Measurements from ENCODE around the gene OR7D2. TPM values are rescaled to one million over a fixed set of nuclear protein-coding genes. Genes with fewer than 3 reads are reported as not detected.

Gene OR7D2
- polyA plus RNA-seq, 1 donor from 2014 or later: 0.09 TPM

DNA sequence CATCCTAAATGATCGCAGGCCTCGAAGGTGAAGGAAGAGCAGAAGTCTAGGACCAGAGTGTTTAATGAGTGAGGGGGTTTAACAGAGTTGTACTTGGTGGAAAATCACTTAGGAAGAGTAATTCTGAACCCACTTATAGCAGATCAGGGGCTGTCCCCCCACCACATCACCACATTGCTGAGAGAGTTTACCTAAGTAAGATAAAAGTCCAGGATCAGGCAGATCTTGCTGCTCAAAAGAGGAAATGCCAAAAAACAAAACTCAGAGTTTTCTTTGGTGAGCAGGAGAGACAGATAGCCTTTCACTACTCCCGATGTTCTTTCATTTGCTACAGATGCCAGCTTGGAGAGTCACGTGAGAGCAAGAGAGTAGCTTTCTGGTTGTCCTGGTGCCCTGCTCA, 23.2 kb upstream of the OR7D2 start:
- Histone ChIP-seq H3K4me2 (ENCODE audit: low read length) (no peak overlapping the region), H2AFZ (ENCODE audit: low read depth, low read length) (no peak overlapping the region), H3K36me3 (ENCODE audit: insufficient read depth, low read length) (peaks cover 28% of the 10 kb centered on the region), H3K27ac (ENCODE audit: low read length) (no peak overlapping the region), H3K4me3 (ENCODE audit: low read length) (no peak overlapping the region), H3K9ac (ENCODE audit: low read length) (no peak overlapping the region), H3K27me3 (ENCODE audit: insufficient read depth, low read depth, low read length) (no peaks in the 10 kb centered on the region), H4K20me1 (ENCODE audit: insufficient read depth) (no peaks in the 10 kb centered on the region), H3F3A (ENCODE audit: insufficient read depth, low read length, poor library complexity, severe bottlenecking) (no peaks in the 10 kb centered on the region), H3K9me3 (ENCODE audit: low read length) (peaks cover 22% of the 10 kb centered on the region), H3K9me2 (ENCODE audit: insufficient read depth, low read length) (no peaks in the 10 kb centered on the region), H3K79me2 (replicated peaks; ENCODE audit: insufficient read depth, low read length) (peaks cover 29% of the 10 kb centered on the region)
- TF ChIP-seq TAF1 (IDR thresholded peaks at IDR 0.05; ENCODE audit: low read depth) (no peak), RAD21 (conservative IDR thresholded peaks at IDR 0.05) (no peak), EP300 (conservative IDR thresholded peaks at IDR 0.05; ENCODE audit: poor library complexity, severe bottlenecking) (no peak), SMC3 (conservative IDR thresholded peaks at IDR 0.05; ENCODE audit: poor library complexity) (no peak), MXI1 (conservative IDR thresholded peaks at IDR 0.05; ENCODE audit: poor library complexity, severe bottlenecking) (no peak), POLR2AphosphoS5 (IDR thresholded peaks at IDR 0.05) (no peak), EZH2 (IDR thresholded peaks at IDR 0.05; ENCODE audit: borderline replicate concordance, insufficient read depth, low read length, poor library complexity, severe bottlenecking) (no peak)

GRCh38 chr19:9156304-9156703, 22.5 kb upstream of the OR7D2 start:
- Histone ChIP-seq H4K20me1 (ENCODE audit: insufficient read depth) (no peaks in the 10 kb centered on the region), H3F3A (ENCODE audit: insufficient read depth, low read length, poor library complexity, severe bottlenecking) (no peaks in the 10 kb centered on the region), H3K27ac (ENCODE audit: low read length) (no peak overlapping the region), H3K36me3 (ENCODE audit: insufficient read depth, low read length) (peaks cover 34% of the 10 kb centered on the region), H3K79me2 (replicated peaks; ENCODE audit: insufficient read depth, low read length) (peaks cover 29% of the 10 kb centered on the region), H2AFZ (ENCODE audit: low read depth, low read length) (no peak overlapping the region), H3K9ac (ENCODE audit: low read length) (no peak overlapping the region), H3K9me2 (ENCODE audit: insufficient read depth, low read length) (no peaks in the 10 kb centered on the region), H3K4me3 (ENCODE audit: low read length) (no peak overlapping the region), H3K9me3 (ENCODE audit: low read length) (peaks cover 28% of the 10 kb centered on the region), H3K27me3 (ENCODE audit: insufficient read depth, low read depth, low read length) (no peaks in the 10 kb centered on the region), H3K4me2 (ENCODE audit: low read length) (no peak overlapping the region)
- TF ChIP-seq RAD21 (conservative IDR thresholded peaks at IDR 0.05): no peak
- TF ChIP-seq, protein P1, sequence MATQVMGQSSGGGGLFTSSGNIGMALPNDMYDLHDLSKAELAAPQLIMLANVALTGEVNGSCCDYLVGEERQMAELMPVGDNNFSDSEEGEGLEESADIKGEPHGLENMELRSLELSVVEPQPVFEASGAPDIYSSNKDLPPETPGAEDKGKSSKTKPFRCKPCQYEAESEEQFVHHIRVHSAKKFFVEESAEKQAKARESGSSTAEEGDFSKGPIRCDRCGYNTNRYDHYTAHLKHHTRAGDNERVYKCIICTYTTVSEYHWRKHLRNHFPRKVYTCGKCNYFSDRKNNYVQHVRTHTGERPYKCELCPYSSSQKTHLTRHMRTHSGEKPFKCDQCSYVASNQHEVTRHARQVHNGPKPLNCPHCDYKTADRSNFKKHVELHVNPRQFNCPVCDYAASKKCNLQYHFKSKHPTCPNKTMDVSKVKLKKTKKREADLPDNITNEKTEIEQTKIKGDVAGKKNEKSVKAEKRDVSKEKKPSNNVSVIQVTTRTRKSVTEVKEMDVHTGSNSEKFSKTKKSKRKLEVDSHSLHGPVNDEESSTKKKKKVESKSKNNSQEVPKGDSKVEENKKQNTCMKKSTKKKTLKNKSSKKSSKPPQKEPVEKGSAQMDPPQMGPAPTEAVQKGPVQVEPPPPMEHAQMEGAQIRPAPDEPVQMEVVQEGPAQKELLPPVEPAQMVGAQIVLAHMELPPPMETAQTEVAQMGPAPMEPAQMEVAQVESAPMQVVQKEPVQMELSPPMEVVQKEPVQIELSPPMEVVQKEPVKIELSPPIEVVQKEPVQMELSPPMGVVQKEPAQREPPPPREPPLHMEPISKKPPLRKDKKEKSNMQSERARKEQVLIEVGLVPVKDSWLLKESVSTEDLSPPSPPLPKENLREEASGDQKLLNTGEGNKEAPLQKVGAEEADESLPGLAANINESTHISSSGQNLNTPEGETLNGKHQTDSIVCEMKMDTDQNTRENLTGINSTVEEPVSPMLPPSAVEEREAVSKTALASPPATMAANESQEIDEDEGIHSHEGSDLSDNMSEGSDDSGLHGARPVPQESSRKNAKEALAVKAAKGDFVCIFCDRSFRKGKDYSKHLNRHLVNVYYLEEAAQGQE (IDR thresholded peaks at IDR 0.05; ENCODE audit: borderline replicate concordance): no peak
- TF ChIP-seq CTCF (IDR thresholded peaks at IDR 0.05; ENCODE audit: poor library complexity, severe bottlenecking): no peak
- TF ChIP-seq EZH2 (IDR thresholded peaks at IDR 0.05; ENCODE audit: borderline replicate concordance, insufficient read depth, low read length, poor library complexity, severe bottlenecking): no peak
- no peak for TF ChIP-seq SMC3 (conservative IDR thresholded peaks at IDR 0.05; ENCODE audit: poor library complexity)
- no peak for TF ChIP-seq TAF1 (IDR thresholded peaks at IDR 0.05; ENCODE audit: low read depth)
- TF ChIP-seq POLR2AphosphoS5 (IDR thresholded peaks at IDR 0.05): no peak
- TF ChIP-seq EP300 (conservative IDR thresholded peaks at IDR 0.05; ENCODE audit: poor library complexity, severe bottlenecking): no peak

Data from neural cell (in vitro differentiated cells).